Midbrain (tissue), 1 donor: ENCODE data around the gene MMD2.

Experiments used
- DNase-seq: peaks from one replicate; lab custom pipeline; 2025; lab: John Stamatoyannopoulos, UW

Gene MMD2

DNA sequence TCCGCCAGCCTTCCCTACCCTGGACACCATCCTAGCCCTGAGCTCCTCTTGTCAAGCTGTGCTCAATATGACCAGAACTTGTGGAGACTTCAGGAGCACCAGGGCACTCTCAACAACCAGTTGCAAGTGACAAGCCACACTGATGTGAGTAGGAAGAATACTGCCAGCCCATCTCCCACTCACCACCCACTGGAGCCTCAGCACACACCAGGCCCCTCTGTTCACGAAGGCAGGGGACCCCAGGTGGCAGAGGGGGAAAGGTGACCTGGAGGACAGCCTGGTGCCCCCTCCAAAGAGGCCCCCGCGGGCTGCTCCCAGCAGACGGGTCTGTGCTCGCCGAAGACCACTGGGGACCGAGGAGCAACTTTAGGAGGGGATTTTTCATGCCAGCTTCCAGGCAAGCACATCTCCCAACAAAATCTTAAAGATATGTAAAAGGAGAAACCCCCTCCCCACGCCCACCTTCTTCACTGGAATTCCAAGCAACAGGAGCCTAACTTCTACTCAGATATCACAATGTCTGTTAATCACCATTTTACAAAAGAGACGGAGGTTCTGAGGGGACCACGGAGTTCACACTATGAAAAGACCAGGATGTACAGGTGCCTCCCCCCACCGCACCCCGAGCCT is 1.0 kb downstream of the MMD2 start:
- DNase-seq: peak; percentile 11

DNA sequence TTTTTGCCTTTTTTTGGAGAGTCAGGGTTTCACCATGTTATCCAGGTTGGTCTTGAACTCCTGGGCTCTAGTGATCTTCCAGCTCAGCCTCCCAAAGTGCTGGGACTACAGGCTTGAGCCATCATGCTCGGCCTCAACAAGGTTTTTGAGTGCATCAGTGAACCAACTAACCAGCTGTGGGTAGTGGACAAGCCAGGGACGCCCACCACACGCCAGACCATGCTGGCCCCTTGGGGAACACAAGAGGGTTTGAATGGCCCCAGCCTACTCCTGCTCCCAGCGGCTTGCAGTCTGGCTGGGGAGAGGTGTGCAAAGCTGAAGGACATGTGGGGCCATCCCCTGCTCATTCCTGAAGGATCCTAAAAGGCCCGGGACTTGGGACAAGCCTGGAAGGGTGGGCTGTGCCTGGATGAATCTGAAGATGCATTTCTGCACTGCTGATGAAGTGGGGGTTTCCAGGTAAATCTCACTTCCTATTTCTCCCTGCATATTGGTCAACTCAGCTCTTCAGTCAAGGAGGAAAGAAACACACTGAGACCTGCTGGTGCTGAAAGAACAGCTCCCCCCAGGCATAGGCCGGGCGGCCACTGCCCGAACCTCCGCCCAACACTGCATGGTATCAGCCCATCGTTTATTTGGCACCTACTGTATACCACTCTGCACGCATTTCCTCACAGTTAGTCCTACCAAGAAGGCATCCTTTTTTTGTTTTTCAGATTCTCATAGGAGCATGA is 6.9 kb downstream of the MMD2 start:
- no peak for DNase-seq

DNA sequence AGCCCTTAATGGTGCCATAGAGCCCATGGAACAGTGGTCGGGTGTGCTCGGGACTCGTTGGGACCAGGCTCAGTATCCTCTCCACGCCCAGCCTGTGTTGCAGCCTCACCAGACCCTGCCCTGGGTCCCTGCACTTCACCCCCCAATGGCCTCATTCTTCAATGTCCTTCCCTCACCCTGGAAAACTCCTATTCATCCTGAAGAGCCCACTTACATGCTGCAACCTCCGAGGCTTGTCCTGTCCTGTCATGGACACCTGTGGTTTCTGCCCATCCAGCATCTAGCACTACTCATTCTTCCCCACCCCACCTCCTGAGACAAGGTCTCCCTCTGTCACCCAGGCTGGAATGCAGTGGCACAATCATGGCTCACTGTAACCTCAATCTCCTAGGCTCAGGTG is 7.7 kb downstream of the MMD2 start:
- no peak for DNase-seq

DNA sequence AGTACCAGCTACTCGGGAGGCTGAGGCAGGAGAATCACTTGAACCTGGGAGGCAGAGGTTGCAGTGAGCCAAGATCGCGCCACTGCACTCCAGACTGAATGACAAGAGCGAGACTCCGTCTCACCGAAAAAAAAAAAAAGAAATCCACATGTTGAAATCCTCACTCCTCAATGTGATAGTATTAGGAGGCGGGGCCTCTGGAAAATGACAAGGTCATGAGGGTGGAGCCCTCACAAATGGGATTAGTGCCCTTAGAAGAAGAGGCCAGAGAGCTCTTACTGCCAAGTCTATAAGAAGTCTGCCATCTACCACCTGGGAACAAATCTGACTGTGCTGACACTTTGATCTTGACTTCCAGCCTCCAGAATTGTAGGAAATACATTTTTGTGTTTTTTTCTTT is 10.6 kb downstream of the MMD2 start:
- DNase-seq: no peak

DNA sequence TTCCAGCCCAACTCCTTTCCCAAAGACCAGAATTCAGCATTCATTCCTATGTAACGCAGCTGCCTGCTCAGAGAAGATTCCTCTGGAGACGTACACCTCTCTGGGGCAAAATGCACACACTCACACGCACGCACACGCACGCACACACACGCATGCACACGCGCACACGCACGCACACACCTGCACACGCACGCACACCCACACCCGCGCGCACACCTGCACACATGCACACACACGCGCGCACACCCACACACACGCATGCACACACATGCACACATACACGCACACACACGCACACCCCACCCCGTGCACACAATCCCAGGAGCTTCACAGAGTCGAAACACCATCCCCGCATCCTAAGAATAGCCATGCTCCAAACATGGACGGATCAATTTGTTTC is 13.0 kb downstream of the MMD2 start:
- no peak for DNase-seq

DNA sequence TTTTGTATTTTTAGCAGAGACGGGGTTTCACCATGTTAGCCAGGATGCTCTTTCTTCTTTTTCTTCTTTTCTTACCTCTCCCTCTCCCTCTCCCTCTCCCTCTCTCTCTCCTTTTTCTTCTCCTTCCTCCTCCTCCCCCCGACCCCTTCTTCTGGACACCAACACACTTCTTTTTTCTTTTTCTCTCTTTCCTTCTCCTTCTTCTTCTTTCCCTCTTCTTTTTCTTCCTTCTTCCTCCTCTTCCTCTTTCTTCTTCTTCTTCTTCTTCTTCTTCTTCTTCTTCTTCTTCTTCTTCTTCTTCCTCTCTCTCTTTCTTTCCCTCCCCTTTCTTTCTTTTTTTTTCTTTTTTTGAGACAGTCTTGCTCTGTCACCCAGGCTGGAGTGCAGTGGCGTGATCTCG is 14.0 kb downstream of the MMD2 start:
- no peak for DNase-seq

DNA sequence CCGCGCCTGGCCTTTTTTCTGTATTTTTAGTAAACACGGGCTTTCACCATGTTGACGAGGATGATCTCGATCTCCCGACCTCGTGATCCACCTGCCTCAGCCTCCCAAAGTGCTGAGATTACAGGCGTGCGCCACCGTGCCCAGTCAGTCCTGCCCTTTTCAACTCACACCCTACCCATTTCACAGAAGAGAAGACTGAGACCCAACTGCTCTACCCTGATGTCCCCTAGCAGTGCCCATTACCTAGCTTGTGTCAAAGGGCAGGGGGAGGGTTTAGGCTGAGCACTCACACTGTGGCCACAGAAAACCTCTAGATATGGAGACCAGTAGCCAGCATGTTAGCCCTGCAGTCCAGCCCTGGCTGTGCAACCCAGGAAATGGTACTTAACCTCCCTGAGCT is 15.7 kb downstream of the MMD2 start:
- no peak for DNase-seq

DNA sequence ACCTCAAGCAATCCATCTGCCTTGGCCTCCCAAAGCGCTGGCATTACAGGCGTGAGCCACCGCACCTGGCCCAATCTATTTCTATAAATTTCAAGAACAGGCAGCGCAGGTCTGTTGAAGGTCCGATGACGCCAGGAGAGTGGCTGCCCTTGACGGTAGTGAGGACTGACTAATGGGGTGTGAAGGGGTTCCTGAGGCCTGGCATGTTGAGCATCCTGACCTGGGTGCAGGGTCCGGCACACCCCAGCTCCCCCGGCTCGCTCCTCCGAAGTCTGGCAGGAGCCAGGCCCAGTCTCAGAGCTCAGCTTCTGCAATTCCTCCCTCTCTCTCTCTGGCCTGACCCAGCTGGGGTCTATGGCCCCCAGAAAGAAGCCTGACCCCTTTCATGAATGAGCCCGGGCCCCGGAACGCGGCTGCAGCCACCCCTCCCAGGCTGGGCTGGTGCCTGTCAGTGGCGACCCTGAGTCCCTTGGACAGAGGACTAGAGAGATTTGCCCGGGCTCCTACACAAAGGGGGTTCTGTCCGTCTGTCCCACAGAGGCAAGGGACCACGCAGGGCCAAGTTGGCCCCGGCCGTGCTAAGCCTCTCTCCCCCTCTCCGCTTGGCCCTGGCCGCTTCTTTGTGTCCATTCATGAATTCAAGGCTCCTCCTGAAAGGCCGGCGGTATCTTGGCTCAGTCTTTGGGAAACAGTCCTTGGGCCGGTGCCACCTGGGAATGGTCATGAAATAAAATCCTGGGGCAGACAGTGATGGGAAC is 18.8 kb downstream of the MMD2 start:
- DNase-seq: peak; percentile 84

DNA sequence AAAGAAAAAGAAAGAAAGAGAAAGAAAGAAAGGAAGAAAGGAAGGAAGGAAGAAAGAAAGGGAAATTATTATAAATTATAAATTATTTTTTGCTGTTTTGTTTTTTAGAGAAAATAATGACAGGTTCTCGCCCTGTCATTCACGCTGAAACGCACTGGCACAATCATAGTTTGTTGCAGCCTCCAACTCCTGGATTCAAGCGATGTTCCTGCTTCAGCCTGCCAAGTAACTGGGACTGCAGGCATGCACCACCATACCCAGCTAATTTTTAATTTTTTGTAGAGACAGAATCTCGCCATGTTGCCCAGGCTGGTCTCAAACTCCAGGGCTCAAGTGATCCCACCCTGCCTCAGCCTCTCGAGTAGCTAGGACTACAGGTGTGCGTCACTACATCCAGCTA is 21.6 kb downstream of the MMD2 start:
- peak; percentile 33 for DNase-seq

DNA sequence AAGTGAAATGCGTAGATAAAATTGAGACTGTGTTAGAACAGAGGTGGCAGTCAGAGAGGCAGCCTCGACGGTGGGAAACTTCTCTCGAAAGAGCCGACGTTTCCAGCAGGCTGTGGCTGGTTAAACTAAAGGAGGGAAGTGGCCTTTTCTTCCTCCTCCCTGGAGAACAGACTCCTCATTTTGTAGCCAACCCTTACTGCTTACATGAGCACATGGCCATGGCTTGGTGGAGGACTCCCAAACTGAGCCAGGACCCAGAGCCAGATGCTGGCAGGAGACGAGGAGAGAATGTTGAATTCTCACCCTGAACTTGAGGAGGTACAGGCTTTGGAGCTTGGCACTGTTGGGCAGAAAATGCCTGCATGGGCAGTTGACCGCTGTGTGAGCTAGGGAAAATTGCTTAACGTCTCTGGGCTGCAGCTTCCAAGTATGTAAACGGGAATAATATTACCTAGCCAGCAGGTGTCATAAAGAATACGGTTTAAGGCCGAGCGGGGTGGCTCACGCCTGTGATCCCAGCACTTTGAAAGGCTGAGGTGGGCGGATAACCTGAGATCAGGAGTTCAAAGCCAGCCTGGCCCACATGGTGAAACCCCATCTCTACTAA is 24.5 kb downstream of the MMD2 start:
- DNase-seq: no peak

DNA sequence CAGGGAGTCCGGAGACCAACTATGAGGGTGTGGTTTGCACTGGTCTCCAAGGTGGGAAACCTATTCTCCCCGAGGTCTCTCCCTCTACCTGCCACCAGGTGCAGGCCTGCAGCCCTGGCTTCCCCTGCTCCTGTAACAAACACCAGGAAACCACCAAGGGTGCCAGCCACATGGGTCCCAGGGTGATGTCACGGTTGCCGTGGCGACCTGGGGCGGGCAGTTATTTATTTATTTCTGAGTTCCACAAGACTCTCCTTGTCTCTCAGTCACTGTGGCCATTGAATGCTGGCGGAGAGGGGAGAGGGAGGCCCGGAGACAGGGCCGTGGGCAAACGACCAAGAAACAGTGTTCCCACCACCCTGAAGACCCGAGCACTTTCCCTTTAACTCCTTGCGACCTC is 27.0 kb downstream of the MMD2 start:
- peak; percentile 90 for DNase-seq

DNA sequence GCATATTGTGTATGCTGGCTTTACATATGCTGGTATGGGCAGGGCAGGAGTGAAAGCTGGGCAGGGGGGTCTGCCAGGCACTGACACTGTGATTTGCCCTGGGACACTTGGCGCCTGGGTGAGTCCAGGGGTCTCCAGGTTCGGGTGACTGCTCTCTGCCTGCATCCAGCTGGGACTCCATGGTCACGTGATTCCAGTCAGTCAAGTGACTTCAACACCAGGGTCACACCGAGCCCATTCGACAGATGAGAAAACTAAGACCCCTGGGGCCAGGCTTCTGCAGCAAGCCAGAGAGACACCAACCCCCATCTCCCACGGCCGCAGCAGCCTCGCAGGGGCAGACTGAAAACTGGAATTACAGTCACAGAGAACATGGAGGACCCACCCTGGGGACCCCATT is 30.0 kb downstream of the MMD2 start:
- no peak for DNase-seq

DNA sequence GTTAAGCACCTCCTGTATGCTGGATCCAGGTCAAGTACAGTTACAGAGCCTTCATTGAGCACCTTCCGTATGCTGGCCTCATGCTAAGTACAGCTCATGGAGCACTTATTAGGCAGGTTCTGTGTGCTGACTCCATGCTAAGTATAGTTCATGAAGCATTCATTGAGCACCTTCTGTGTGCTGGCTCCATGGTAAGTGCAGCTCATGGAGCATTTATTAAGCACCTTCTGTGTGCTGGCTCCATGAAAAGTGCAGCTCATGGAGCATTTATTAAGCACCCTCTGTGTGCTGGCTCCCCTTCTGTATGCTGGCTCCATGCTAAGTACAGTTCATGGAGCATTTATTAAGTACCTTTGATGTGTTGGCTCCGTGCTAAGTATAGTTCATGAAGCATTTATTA is 30.5 kb downstream of the MMD2 start:
- no peak for DNase-seq

DNA sequence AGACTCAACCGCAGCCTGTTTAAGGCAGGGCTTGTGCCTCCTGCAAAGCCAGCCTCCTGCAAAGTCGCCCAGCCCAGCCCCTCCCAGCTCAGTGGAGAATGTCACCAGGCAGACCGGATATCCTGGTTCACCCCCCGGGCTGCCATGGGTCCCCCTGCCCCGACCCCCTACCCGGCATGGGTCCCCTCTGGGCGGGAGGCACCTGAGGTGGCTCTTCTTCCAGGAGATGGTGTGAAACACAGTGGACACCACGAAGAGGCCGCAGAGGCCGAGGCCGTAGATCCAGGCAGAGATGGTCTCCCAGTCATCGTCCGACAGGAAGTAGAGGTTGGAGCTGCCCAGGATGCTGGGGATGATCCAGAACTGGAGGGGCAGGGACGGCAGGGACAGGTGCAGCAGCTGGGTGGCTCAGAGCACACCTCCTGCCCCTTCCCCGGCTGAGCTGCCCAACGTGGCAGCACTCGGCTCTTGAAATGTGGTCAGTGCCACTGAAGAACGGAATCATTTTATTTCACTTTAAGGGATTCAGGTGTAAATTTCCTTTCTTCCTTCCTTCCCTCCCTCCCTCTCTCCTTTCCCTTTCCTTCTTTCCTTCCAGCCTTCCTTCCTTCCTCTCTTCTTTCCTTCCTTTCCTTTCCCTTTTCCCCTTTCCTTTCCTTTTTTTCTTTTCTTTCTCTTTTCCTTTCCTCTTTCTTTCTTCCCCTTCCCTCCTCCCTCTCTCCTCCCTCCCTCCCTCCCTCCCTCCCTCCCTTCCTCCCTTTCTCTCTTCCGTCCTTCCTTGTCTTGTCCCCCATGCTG is 38.8 kb downstream of the MMD2 start:
- DNase-seq: no peak

DNA sequence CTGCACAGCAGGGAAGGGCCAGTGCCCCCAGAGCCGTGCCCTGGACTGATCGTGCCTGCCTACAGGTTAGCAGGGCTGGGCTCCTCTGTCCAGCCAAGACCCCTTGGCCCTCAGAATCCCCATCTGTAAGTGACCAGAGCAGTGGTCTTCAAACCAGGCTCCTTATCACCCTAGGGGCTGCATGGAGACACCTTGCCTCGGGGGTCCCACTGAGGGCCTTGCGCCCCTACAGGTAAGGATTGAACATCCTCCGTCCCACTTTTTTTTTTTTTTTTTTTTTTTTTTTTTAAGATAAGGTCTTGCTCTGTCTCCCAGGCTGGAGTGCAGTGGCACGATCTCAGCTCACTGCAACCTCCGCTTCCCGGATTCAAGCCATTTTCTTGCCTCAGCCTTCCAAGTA is 42.9 kb downstream of the MMD2 start:
- DNase-seq: no peak

DNA sequence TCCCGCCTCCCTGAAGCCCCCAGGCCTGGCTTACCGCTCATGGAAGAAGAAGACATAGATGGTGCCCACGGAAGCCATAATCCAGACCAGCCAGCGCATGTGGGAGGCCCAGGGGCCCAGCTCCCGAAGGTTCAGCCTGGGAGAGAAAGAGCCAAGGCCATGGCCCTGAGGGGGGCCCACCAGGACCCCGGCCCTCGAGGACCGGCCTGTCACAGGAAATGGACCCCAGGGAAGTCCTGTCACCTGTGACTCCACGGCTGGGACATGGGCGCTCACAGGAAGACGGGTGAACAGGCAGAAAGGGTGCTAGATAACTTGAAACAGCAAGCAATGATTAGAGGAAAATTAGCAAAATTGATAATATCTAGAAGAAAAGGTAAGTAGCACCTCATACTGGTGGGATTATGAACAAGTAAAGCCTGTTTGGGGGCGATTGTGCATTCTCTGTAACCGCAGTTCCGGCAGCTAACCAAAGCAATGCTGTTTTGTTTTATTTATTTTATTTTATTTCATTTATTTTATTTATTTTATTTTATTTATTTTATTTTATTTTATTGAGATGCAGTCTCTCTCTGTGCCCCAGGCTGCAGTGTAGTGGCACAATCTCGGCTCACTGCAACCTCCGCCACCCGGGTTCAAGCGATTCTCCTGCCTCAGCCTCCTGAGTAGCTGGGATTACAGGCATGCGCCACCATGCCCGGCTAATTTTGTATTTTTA is 47.7 kb downstream of the MMD2 start:
- DNase-seq: no peak

DNA sequence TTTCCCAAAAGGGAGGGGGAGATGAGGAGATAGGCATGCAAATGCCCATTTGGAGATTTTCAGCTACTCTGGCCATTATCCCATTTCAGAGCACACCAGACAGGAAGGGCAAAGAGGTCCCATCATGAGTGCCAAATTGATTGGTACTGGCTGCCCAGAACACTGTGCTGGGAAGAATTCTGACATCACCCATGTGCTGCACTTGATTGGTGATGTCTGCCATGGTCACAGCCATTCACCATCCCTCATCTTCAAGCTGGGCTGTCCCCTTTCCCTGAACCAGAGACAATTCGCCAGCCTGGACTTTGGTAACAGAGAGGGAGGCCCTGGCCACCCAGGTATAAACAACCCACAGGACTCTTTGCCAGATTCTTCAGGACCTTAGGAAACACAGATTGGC is 52.3 kb downstream of the MMD2 start:
- DNase-seq: no peak

DNA sequence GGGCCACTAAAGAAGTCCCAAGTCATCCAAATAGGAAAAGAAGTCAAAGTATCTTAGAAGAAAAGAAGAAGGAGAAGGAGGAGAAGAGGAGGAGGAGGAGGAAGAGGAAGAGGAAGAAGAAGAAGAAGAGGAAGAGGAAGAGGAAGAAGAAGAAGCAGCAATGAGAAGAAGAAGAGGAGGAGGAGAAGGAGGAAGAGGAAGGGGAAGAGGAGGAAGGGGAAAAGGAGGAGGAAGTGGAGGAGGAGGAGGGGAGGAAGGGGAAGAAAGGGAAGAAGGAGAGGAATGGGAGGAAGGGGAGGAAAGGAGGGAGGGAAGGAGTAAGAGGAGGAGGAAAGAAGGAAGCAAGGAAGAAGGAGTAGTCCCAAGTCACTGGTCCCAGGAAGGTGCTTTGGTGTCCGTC is 53.8 kb downstream of the MMD2 start:
- no peak for DNase-seq

DNA sequence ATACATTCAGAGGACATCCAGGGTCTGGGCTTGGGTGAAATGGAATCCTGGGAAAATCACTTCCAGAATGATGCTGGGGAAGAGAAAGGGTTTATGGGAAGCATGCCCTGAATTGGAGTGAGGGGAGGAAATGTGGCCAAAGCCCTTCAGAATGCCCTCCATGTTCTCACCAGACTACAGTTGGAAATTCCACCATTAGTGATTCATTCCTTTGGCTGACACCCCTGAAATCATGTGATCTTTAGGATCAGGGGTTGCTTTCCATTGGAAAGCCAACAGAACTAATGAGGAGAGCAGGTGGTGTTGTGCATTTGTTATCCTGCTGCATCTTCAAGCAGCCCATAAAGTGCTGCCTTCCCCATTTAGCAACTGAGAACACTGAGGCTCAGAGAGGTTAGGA is 54.6 kb downstream of the MMD2 start:
- DNase-seq: no peak

DNA sequence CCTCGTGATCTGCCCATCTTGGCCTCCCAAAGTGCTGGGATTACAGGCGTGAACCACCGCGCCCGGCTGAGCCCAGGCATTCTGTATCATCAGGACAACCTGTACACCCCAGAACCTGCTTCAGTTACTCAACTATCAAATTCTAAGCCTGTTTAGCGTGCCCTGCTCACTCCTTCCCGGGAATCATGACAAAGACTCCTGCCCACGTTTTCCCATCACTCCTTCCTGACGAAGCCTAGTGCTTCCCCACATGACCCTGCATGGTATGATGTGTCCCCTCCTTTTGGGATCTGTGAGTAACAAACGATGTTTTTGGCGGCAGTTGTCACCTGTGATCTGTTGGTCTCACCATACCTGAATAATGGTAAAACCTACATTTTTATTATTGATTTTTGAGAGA is 63.2 kb downstream of the MMD2 start:
- no peak for DNase-seq

DNA sequence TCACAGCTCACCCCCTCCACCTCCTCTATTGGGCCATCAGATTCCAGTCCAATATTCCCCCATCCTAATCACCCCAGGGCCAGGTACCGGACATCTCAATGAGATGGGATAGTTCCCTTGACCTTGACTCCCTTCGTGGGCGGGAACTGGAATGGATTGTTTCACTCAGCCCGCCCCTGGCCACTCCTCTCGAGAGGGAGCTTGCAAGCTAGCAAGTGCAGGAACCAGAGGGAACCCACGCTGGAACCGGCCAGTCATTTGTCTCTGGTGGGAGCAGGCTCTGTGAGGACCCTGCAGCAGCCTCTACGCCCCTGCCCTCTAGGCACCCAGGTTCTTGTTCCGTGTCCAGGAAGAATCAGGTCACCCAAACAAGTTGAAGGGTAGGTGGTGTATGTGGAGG is 64.5 kb downstream of the MMD2 start:
- DNase-seq: no peak
